GM12864 (cell line): ENCODE data around the gene LETMD1.

Source experiments
- DNase-seq: peaks from one replicate; pipeline ENCODE4 v3.0.0-alpha.2; 2011; ENCODE audit warnings: low read depth
- H3K4me3 ChIP-seq: 2 replicates; pipeline ENCODE4 v1.5.1; 2011; ENCODE audit warnings: mild to moderate bottlenecking, low read depth, low read length, control low read depth
- CTCF ChIP-seq: IDR thresholded peaks from 2 replicates; pipeline ENCODE4 v1.5.1; 2011; ENCODE audit warnings: low read depth, mild to moderate bottlenecking, moderate library complexity, low read length, control low read depth, inconsistent platforms; ENCODE audit errors: missing control alignments

The LETMD1 gene

GRCh38 chr12:51062631-51063397 is 14.7 kb downstream of the LETMD1 start:
- H3K4me3 ChIP-seq, result no peak overlapping the region
- no peak for DNase-seq
- TF ChIP-seq CTCF, result no peak

GRCh38 chr12:51065530-51065929 is 17.4 kb downstream of the LETMD1 start:
- no peak for DNase-seq
- H3K4me3 ChIP-seq, result no peak overlapping the region
- no peak for TF ChIP-seq CTCF

GRCh38 chr12:51067229-51067628 is 19.1 kb downstream of the LETMD1 start:
- H3K4me3 ChIP-seq, result no peak overlapping the region
- no peak for TF ChIP-seq CTCF
- DNase-seq, result no peak

- DNase-seq, result no peak
- no peak for TF ChIP-seq CTCF
- H3K4me3 ChIP-seq, result no peak overlapping the region
Measured at GRCh38 chr12:51067771-51068170, 19.6 kb downstream of the LETMD1 start.

- no peak for DNase-seq
- no peak overlapping the region for H3K4me3 ChIP-seq
- no peak for TF ChIP-seq CTCF
Measured at GRCh38 chr12:51070004-51070403, 21.9 kb downstream of the LETMD1 start.

GRCh38 chr12:51071663-51072062 is 23.5 kb downstream of the LETMD1 start:
- no peak overlapping the region for H3K4me3 ChIP-seq
- no peak for TF ChIP-seq CTCF
- no peak for DNase-seq

- no peak overlapping the region for H3K4me3 ChIP-seq
- DNase-seq, result no peak
- no peak for TF ChIP-seq CTCF
Measured at GRCh38 chr12:51075390-51075789, 27.3 kb downstream of the LETMD1 start.
